Occipital lobe (tissue), 2 donors: ENCODE results near the gene SNAP47. TPM values are rescaled to one million over a fixed set of nuclear protein-coding genes. Genes with fewer than 3 reads are reported as not detected.

ENCODE experiments used
- DNase-seq: peaks from one replicate; lab custom pipeline; 2025; lab: John Stamatoyannopoulos, UW
- total RNA-seq: library from RNA; depleted of rRNA; stranded (reverse); fragments of >200 nt; gene quantifications from one replicate; pipeline ENCODE4 v1.2.3, GENCODE V29; 2014

SNAP47 gene
- total RNA-seq, 1 donor from 2014 or later = 59.3 TPM

DNA sequence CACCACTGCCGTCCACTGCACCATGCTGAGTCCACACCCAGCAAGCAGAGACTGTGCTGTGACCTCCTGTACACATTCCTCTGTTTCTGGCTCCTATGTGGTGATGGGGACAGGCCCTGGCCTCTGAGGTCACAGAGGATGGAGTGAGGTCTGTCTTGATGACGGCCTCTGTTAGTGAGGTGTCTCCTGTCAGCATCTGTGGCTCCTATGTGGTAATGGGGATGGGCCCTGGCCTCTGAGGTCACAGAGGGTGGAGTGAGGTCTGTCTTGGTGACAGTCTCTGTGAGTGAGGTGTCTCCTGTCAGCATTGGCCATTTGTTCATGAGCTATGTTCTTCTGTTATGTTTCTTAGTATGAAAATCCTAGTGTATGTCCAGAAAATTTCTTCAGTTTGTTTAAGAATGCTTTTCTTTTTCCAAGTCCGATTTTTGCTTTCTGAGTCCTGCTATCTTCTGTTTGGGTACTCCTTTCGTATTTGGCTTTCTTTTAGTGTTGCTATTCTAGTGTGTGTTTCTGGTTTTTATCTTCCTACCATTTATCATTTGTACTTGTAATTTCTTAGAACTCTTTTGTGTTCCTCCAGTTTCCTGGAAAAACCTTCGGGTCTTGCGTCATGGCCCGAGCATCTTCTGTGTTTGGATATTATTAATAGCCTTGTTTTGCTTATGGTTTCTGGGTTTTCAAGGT is 13.4 kb downstream of the SNAP47 start:
- no peak for DNase-seq

- no peak for DNase-seq
Measured at GRCh38 chr1:227749225-227749624, 14.0 kb downstream of the SNAP47 start.

- DNase-seq = no peak
Measured at GRCh38 chr1:227749916-227750710, 14.9 kb downstream of the SNAP47 start.

GRCh38 chr1:227753999-227754711 is 18.9 kb downstream of the SNAP47 start:
- peak; percentile 41 for DNase-seq

DNA sequence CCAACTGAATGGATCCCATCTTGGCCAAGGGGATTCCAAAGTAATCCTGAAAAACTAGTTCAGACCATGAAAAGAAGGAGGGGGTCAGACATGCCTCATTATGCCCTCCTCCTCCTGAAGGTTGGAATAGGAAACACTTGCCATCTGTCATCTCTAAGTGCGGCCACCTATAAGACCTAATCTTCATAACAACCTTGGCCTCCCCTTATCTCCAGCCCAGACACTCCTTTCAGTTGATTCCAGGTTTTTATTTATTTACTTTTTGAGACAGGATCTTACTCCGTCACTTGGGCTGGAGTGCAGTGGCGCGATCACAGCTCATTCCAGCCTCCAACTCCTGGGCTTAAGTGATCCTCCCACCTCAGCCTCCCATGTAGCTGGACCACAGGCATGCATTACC is 19.7 kb downstream of the SNAP47 start:
- no peak for DNase-seq

- DNase-seq = no peak
Measured at GRCh38 chr1:227756172-227756959, 21.1 kb downstream of the SNAP47 start.

- no peak for DNase-seq
Measured at GRCh38 chr1:227757781-227758180, 22.5 kb downstream of the SNAP47 start.

GRCh38 chr1:227758366-227758765 is 23.1 kb downstream of the SNAP47 start:
- peak; percentile 77 for DNase-seq

DNA sequence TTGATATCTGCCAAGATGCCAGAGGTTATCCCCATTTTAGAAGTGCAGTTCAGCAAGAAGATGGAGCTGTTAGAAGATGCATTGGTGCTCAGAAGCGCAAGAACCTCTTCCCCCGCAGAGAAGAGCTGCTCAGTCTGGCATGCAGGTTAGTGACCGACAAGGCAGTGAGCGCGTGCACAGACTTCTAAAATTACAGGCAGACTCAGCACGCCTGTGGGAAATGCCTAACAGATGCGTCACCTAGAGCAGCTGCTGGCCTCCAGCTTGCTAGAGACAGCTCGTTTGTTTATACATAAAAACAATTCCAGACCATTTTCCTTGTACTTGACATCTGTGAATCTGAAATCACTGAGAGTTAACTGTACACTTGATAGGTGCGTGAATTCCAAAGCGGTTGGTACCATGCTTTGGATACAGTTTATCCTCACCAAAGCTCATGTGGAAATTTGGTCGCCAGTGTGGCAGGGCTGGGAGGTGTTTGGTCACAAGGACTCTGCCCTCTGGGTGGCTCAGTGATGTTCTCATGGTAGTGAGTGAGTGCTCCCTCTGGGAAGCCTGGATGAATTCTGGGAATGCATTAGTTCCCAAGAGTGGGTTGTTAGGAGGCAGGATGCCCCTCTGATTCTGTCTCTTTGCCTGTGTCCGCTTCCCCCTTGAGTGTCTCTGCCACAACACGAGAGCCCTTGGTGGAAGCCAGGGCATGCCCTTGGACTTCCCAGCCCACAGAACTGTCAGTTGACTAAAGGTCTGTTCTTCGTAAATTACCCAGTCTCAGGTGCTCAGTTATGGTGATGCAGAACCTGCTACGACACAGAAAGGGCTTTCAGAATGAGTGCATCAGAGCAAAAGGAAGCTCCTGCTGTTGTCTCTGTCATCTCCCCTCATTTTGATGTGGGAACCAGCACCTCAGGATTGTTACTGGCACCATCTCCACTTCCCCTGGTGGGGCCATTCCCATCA is 24.4 kb downstream of the SNAP47 start:
- DNase-seq = peak; percentile 40

DNA sequence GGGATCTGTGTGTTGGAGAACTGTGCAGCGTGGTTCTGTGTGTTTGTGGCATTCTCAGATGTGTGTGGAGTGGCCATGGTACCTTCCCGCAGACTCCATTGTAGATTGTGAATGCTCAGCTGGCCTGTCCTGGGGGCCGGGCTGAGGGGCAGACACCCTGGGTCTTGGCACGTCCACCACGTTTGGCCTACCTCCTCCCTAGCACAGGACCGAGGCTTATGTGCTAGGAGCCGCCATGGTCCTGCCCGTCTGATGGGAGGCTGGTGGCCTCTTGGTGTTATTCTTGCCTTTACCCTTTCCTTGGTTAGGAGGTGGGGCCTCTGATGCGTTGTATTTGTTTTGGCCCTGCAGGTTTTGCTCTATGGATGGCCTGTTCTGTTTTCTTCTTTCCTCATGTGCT is 25.1 kb downstream of the SNAP47 start:
- no peak for DNase-seq

DNA sequence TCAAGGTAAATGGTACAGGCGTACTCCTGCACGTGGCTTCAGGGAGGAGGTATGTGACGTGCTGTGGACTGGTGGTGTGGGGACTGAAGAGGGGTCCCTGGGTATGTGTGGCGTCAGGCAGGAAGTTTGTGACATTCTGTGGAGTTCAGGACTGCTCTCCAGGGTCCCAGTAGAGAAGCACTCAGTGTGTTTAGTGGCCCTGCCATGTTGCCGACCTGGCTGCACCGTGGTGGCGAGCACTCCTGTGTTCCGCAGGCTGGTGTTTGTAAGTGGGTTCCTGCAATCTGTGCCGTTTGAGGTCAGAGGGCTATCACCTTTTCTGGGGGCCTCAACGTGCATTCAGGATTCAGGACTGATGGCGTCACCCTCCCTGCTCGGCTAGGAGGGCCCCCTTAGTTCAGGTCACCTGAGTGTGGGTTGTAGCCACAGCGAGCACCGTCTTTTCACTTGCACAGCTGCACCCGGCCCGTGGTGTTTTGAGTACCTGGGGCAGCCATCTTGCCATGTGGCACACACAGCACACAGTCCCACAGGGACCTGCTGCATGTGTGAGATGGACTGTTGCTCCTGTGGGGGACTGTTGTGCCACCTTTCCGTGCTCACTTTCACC is 26.5 kb downstream of the SNAP47 start:
- no peak for DNase-seq

DNA sequence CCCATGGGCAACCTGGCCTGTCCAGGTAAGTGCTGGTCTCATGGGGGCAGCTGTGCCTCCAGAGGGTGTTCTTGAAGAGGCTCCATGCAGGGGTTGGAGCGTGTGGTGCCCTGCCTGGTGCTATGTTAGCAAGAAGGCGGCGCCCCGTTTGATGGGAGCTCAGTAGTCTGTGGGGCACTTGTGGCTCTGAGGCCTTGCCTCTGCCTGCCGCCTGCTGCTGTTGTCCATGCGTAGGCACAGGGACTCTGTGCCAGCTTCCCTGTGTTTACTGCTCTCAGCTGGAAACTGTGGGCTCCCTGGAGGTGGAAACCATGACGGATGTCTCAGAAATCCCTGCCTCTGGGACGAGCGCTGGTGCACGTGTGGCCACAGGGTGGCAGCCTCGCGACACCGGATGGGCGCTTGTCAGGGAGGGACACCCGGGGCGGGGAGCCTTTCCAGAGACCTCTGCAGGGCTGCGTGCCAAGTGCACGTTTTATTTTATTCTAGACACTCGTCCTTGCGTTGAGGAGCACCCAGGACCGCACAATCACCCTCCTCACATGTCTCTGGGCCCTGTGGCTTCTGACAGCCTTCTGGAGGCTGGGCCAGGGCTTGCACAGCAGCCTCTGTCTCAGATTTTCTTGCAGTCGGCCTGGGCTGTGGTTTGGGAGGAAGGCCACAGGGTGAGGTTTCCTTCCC is 27.1 kb downstream of the SNAP47 start:
- peak; percentile 81 for DNase-seq

DNA sequence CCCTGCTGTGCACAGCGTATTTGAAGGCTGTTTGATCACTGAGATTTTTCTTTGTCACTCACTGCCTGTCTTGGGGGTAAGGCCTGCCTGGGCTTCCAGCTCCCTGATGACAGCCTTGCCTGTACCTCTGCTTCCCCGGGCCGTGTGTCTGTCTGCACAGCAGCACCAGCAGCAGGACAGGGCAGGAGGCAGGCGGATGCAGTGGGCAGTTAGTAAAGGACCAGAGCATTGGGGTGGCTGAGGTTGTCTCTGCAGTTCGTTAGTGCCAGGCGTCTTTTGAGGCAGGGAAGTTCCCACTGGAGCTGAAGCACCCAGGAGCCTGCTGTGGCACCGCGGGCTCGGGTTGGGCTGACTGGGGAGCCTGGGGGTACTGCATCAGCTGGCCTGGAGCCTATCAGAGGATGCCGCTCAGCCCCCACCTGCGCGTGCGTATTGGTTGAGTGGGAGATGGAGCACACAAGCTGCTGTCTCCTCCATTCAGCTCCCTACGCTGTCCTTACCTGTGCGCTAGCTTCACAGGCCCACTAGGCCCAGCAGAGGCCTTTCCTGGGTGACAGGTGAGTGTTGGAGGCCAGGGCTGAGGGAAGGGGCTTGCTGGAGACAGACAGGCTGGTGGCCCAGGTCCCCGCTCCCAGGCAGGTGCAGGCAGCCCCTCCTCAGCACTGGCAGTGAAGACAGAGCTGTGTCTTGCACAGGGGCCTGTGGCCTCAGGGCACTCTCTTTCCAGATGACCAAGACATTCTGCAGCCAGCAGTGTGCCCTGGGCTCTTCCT is 28.2 kb downstream of the SNAP47 start:
- DNase-seq = no peak

- DNase-seq = no peak
Measured at GRCh38 chr1:227764019-227764391, 28.8 kb downstream of the SNAP47 start.

DNA sequence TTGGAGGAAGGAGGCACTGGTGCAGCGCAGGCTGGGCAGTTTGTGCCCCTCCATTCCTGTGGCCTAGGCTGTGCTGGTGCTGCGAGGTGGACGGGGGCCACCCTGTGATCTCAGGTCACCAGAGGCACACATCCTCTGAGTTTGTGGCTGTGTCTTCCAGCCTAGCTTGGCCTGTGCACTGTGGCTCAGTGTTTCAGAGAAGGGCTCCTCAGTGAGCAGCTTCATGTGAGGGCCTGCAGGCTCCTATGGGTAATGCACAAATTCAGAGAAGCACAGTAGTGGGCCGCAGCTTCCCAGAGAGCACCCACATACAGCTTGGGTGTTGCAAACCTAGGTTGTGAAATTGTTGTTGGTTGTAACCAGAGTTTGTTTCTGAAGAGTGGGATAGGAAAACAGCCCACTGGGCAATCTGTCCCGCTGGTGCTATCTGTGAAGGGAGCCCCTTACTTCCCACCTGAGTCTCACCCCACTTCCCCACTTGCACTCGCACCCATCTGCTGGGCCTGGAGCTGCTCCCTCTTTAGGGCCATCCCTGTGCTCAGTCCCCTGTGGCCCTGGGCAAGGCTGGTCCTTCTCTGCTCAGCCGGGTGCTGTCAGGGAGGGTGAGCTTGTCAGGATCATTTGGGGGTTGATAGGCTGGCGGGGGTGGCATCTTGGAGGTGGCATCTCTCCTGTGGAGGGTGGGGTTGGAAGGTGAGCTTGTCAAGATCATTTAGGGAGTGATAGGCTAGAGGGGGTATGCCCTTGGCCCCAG is 30.2 kb downstream of the SNAP47 start:
- no peak for DNase-seq

DNA sequence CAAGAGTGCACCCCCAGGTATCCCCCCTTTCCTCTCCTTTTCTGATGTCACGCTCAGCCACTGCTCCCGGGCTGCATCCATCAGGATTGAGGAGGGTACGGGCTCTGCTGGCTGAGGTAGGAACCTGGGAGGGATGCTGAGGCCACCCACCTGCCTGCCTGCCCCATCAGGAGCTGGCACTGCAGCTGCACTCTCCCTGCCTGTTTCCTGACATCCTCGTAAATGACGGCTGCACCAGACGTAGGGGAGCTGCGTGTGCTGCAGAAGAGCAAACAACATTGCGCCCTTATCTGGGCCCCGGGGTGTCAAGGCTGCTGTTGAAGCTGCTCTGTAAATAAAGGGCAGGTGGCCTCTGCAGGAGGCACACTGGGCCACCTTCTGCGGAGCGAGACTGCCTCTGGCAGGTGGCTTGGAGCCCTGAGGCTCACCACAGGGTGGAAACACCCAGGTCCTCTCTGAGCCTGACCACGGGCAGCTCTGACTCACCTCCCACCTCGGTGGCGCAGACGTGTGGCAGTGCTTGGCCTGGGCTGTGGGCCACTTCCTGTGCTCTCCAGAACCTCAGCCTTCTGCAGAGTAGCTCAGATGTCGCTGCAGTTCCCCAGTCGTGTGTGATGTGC is 30.9 kb downstream of the SNAP47 start:
- no peak for DNase-seq

DNA sequence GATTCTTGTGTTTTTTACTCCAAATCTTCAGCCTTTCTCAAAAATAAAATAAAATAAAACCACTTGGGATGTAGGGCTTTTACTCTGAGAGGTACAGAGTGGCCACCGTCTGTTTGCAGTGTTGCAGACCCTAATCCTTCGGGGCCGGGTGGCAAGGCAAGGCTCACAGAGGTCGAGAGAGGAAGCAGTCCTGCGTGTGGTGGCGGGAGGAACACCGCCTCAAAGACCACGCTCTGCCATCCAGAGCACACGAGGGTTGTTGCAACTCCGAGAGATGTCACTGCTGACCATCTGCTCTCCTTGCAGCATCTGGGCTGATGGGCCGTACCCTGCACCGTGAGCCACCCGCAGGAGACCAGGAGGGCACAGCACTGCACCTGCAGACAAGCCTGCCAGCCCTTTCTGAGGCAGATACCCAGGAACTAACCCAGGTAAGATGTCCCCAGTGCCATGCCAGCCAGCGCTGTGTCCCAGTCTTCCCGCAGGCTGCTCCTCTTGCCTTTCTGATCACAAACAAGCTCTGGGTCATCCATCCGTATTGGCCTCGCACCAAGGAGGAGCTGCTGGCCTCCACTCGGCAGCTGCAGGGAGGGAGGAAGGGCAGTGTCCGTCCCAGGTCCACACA is 31.5 kb downstream of the SNAP47 start:
- DNase-seq = no peak
